ENCODE results near the gene CGB1. TPM values are rescaled to one million over a fixed set of nuclear protein-coding genes. Genes with fewer than 3 reads are reported as not detected.

Gene CGB1
- polyA plus RNA-seq, 1 donor (not counting 4 experiments of a cell fraction or from before 2014, with no cell fraction given), result not detected

DNA sequence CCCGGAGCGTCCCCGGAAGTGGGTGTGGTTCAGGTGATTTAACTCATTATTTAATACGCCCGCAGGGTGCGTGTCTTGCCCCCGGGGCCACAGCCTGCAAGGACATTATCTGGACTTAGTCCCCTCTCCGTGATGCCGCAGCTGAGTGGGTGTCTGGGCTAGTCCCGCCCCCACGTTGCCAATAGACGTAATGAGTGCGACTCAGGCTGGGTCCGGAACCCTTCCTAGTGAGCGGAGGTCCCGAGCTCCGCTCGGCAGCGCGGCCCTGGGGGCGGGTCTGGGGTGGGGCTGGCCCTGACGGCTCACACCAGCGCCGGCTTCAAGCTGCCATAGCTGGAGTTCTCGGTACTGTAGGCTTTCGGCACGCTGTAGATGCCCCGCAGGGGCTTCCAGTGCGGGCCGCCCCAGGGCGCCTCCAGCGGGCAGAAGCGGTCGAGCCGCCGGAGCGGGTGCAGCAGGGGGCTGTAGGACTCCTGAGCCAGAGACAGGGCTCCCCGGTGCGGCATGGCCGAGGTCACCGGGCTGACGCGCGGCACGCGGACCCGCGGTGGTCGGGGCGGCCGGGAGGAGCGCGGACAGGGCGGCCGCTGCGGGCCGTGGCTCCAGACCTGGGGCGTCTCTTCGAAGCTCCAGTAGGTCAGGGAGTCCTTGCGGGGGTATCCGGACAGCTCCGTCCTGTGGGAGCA lies 18.9 kb downstream of the CGB1 start:
- no peak overlapping the region for H2AFZ ChIP-seq (ENCODE audit: control insufficient read depth, low read length)
- H3K9ac ChIP-seq (ENCODE audit: control insufficient read depth, extremely low read depth, insufficient read depth, low read length), result peak overlapping the region; percentile 22
- dilution Hi-C loops (cut with MboI; ENCODE audit: extremely low pct_ligation_motif_present, low sequenced_read_pairs), result no loop called here
- no peak for TF ChIP-seq EZH2 (IDR thresholded peaks at IDR 0.05; ENCODE audit: low read length)
- TF ChIP-seq, protein P1, sequence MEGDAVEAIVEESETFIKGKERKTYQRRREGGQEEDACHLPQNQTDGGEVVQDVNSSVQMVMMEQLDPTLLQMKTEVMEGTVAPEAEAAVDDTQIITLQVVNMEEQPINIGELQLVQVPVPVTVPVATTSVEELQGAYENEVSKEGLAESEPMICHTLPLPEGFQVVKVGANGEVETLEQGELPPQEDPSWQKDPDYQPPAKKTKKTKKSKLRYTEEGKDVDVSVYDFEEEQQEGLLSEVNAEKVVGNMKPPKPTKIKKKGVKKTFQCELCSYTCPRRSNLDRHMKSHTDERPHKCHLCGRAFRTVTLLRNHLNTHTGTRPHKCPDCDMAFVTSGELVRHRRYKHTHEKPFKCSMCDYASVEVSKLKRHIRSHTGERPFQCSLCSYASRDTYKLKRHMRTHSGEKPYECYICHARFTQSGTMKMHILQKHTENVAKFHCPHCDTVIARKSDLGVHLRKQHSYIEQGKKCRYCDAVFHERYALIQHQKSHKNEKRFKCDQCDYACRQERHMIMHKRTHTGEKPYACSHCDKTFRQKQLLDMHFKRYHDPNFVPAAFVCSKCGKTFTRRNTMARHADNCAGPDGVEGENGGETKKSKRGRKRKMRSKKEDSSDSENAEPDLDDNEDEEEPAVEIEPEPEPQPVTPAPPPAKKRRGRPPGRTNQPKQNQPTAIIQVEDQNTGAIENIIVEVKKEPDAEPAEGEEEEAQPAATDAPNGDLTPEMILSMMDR (optimal IDR thresholded peaks at IDR 0.05 in 1 of 3, IDR thresholded peaks at IDR 0.05 in 1 of 3, conservative IDR thresholded peaks at IDR 0.05 in 1 of 3; ENCODE audit: extremely low read depth in 1 of 3, insufficient read depth in 2 of 3, low read length in 3 of 3), result peak; percentile 29 to 49 (median 39)
- H3K9me3 ChIP-seq (ENCODE audit: control insufficient read depth, low read depth, low read length), result no peaks in the 10 kb centered on the region
- peaks cover 18% of the 10 kb centered on the region for H3K4me1 ChIP-seq (ENCODE audit: control insufficient read depth, extremely low read depth, insufficient read depth, low read length)
- peaks cover 0 to 10% of the 10 kb centered on the region in 2 experiments for H3K36me3 ChIP-seq (ENCODE audit: control insufficient read depth in 2 of 2, extremely low read depth in 1 of 2, insufficient read depth in 2 of 2, low read length in 2 of 2)
- peak overlapping the region; percentile 81 for H3K4me2 ChIP-seq (ENCODE audit: control insufficient read depth, extremely low read depth, insufficient read depth, low read depth, low read length)
- DNase-seq (ENCODE audit: low read depth, low spot score), result no peak
- peak overlapping the region; percentile 14 to 56 (median 35) for H3K4me3 ChIP-seq (ENCODE audit: control insufficient read depth in 2 of 3, extremely low read depth in 1 of 3, insufficient read depth in 2 of 3, low read depth in 1 of 3, low read length in 3 of 3)
- H3K27me3 ChIP-seq (ENCODE audit: control insufficient read depth, extremely low read depth, insufficient read depth, low read length), result peaks cover 11% of the 10 kb centered on the region
- H4K20me1 ChIP-seq (ENCODE audit: control insufficient read depth, extremely low read depth, insufficient read depth, low read length), result no peaks in the 10 kb centered on the region
- H3K27ac ChIP-seq (ENCODE audit: control insufficient read depth, insufficient read depth, low read length), result no peak overlapping the region
- no peaks in the 10 kb centered on the region for H3K9me1 ChIP-seq (ENCODE audit: control insufficient read depth, extremely low read depth, insufficient read depth, low read length)
- FAIRE-seq, result no peak
- no peaks in the 10 kb centered on the region for H3K79me2 ChIP-seq (ENCODE audit: control insufficient read depth, insufficient read depth, low read length)

DNA sequence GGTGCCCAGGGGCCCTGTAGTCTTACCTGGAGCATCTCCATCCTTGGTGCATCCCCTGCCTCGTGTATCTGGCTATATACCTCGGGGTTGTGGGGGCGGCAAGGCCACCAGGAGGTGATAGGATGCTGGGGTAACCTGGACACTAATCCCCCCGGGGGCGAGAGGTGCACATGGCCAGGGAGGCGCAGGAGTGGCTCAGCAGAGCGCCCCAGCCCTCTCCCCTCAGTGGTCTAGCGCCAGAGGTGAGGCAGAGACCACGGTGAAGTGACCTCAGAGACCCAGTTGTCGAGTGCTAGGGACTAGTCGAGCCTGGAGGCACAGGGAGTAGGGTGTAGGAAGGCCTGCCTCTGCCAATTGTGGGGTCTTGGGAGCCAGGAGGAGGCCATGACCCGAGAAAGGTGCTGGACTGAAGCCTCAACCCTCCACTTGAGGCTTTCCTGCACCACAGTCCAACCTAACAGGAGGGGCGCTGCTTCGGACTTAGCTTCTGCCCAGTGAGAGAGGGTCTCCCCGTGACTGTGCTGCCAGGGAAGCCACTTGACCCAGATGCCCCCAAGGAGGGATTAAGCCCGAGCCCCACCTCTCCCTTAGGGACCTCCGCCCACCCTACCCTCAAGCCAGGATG lies 19.5 kb downstream of the CGB1 start, which contains the start of gene LHB:
LHB (minus strand) TSS at position 51 of the 625 bp plus-strand sequence; CDS start at position 41, 10 bp downstream.
- Histone ChIP-seq H3K9me1 (ENCODE audit: control insufficient read depth, extremely low read depth, insufficient read depth, low read length) (no peaks in the 10 kb centered on the region), H3K4me1 (ENCODE audit: control insufficient read depth, extremely low read depth, insufficient read depth, low read length) (peaks cover 18% of the 10 kb centered on the region), H3K4me2 (ENCODE audit: control insufficient read depth, extremely low read depth, insufficient read depth, low read depth, low read length) (peak within 1 kb of the TSS; percentile 81), H3K27ac (ENCODE audit: control insufficient read depth, insufficient read depth, low read length) (no peak within 1 kb of the TSS), H2AFZ (ENCODE audit: control insufficient read depth, low read length) (no peak within 1 kb of the TSS), H3K27me3 (ENCODE audit: control insufficient read depth, extremely low read depth, insufficient read depth, low read length) (peaks cover 11% of the 10 kb centered on the region), H3K4me3 (ENCODE audit: control insufficient read depth in 2 of 3, extremely low read depth in 1 of 3, insufficient read depth in 2 of 3, low read depth in 1 of 3, low read length in 3 of 3) (peak within 1 kb of the TSS; percentile 14 to 56 (median 35)), H3K9me3 (ENCODE audit: control insufficient read depth, low read depth, low read length) (no peaks in the 10 kb centered on the region), H4K20me1 (ENCODE audit: control insufficient read depth, extremely low read depth, insufficient read depth, low read length) (no peaks in the 10 kb centered on the region), H3K79me2 (ENCODE audit: control insufficient read depth, insufficient read depth, low read length) (no peaks in the 10 kb centered on the region), H3K9ac (ENCODE audit: control insufficient read depth, extremely low read depth, insufficient read depth, low read length) (no peak within 1 kb of the TSS), H3K36me3 (ENCODE audit: control insufficient read depth in 2 of 2, extremely low read depth in 1 of 2, insufficient read depth in 2 of 2, low read length in 2 of 2) (peaks cover 0 to 14% of the 10 kb centered on the region in 2 experiments)
- FAIRE-seq (no peak), DNase-seq (ENCODE audit: low read depth, low spot score) (no peak)
- no peak for TF ChIP-seq EZH2 (IDR thresholded peaks at IDR 0.05; ENCODE audit: low read length)
- TF ChIP-seq, protein P1 (optimal IDR thresholded peaks at IDR 0.05 in 1 of 3, IDR thresholded peaks at IDR 0.05 in 1 of 3, conservative IDR thresholded peaks at IDR 0.05 in 1 of 3; ENCODE audit: extremely low read depth in 1 of 3, insufficient read depth in 2 of 3, low read length in 3 of 3), result no peak
- dilution Hi-C loops (cut with MboI; ENCODE audit: extremely low pct_ligation_motif_present, low sequenced_read_pairs), result no loop called here
